Cardiac fibroblast (primary cell): ENCODE measurements around the gene KLHL8.

Source experiments
- DNase-seq, 2 donors: peaks; one replicate each; pipeline versions ENCODE4 v3.0.0 to v3.0.0-alpha.2; 2010; ENCODE audit warnings: low read depth in 2 of 2
- H3K4me3 ChIP-seq, 2 donors: replicated peaks in 1 of 2; 1 replicate in 1 of 2; 2 replicates in 1 of 2; pipeline ENCODE4 v1.5.1; 2011; ENCODE audit warnings: low read depth in 2 of 2, low read length in 2 of 2, mild to moderate bottlenecking in 2 of 2, moderate library complexity in 1 of 2
- TF ChIP-seq, protein P1 (sequence below): IDR thresholded peaks from one replicate; pipeline ENCODE4 v1.5.1; 2011; ENCODE audit warnings: low read depth, mild to moderate bottlenecking, low read length, inconsistent platforms

The KLHL8 gene

DNA sequence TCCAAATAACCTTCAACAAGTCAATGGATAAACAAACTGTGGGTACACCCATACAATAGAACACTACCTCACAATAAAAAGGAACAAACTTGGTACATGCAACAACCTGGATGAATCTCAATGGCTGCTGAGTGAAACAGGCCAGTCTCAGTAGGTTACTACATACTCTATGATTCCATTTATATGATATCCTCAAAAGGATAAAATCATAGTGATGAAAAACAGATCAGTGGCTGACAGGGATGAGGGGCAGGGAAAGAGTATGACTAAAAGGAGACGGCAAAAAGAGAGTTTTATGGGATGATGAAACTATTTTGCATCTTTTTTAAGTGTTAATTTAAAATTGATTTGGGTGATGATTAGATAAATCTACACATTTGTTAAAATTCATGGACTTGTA is 15.9 kb downstream of the KLHL8 start:
- TF ChIP-seq, protein P1, sequence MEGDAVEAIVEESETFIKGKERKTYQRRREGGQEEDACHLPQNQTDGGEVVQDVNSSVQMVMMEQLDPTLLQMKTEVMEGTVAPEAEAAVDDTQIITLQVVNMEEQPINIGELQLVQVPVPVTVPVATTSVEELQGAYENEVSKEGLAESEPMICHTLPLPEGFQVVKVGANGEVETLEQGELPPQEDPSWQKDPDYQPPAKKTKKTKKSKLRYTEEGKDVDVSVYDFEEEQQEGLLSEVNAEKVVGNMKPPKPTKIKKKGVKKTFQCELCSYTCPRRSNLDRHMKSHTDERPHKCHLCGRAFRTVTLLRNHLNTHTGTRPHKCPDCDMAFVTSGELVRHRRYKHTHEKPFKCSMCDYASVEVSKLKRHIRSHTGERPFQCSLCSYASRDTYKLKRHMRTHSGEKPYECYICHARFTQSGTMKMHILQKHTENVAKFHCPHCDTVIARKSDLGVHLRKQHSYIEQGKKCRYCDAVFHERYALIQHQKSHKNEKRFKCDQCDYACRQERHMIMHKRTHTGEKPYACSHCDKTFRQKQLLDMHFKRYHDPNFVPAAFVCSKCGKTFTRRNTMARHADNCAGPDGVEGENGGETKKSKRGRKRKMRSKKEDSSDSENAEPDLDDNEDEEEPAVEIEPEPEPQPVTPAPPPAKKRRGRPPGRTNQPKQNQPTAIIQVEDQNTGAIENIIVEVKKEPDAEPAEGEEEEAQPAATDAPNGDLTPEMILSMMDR, result no peak
- no peak overlapping the region for H3K4me3 ChIP-seq
- no peak for DNase-seq

GRCh38 chr4:87196927-87197326 is 23.5 kb downstream of the KLHL8 start:
- TF ChIP-seq, protein P1, result no peak
- H3K4me3 ChIP-seq, result no peak overlapping the region
- no peak for DNase-seq

- no peak for DNase-seq
- no peak overlapping the region for H3K4me3 ChIP-seq
- TF ChIP-seq, protein P1, result no peak
Measured at GRCh38 chr4:87196146-87196545, 24.3 kb downstream of the KLHL8 start.

DNA sequence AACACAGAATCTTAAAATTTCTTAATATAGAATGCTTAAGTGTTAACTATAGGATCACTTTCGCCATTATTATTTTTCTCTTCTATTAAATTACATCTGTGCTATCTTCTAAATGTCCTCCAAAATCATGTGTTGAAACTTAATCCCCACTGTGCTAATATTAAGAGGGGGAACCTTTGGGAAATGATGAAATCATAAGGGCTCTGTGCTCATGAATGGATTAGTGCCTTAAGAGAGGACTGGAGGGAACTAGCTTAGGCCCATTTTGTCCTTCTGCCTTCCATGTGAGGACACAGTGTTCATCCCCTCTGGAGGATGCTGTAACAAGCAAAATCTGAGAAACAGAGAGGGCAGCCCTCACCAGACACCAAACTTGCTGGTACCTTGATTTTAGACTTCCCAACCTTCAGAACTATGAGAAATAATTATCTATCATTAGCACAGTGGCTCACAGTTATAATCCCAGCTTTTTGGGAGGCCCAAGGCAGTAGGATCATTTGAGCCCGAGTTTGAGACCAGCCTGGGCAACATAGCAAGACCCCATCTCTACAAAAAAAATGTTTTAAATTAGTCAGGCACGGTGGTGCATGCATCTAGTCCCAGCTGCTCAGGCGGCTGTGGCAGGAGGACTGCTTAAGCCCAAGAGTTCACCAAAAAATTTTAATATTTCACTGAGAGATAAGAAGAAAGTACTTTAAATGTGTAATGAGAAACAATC is 26.3 kb downstream of the KLHL8 start:
- TF ChIP-seq, protein P1, result no peak
- H3K4me3 ChIP-seq, result no peak overlapping the region
- DNase-seq, result no peak

GRCh38 chr4:87192145-87192919 is 28.1 kb downstream of the KLHL8 start:
- peak; percentile 24 to 31 for DNase-seq
- no peak overlapping the region for H3K4me3 ChIP-seq
- TF ChIP-seq, protein P1, result no peak

DNA sequence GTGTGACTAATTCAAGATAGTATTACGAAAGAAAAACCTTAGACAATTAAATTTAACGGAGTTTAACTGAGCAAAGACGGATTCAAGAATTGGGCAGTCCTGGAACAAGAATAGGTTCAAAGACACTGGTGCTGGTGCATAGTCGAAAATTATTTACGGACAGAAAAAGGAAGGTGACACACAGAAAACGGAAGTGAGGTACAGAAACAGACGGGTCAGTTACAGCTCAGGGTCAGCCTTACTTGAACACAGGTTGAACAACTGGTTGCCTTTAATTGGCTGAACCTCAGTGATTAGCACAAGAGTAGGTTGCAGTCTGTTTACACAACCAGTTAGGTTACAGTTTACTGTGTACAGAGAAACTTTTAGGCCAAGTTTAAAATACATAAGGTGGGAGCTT is 31.5 kb downstream of the KLHL8 start:
- H3K4me3 ChIP-seq, result no peak overlapping the region
- TF ChIP-seq, protein P1, result no peak
- DNase-seq, result no peak
